Fibroblast of lung (primary cell): ENCODE measurements around the gene SOX9.

Source experiments
- CTCF ChIP-seq, 2 donors: IDR thresholded peaks in 1 of 2; conservative IDR thresholded peaks in 1 of 2; 1 replicate in 1 of 2; 2 replicates in 1 of 2; pipeline ENCODE4 v1.5.1; 2011 to 2012; ENCODE audit warnings: low read length in 2 of 2, control low read depth in 1 of 2, inconsistent platforms in 1 of 2, low read depth in 1 of 2, mild to moderate bottlenecking in 1 of 2
- EZH2 ChIP-seq: IDR thresholded peaks from 2 replicates; pipeline ENCODE4 v1.5.1; 2012; ENCODE audit warnings: low read length, control low read depth, mild to moderate bottlenecking; ENCODE audit errors: missing control alignments

- TF ChIP-seq CTCF (conservative IDR thresholded peaks at IDR 0.05 in 1 of 2, IDR thresholded peaks at IDR 0.05 in 1 of 2; ENCODE audit: low read depth in 1 of 2, low read length in 2 of 2), result no peak
- TF ChIP-seq EZH2, result no peak
Measured at GRCh38 chr17:72165867-72166439, 45.1 kb downstream of the SOX9 start.
